IgD-negative memory B cell (primary cell): ENCODE results near the gene FAM120A. TPM values are rescaled to one million over a fixed set of nuclear protein-coding genes. Genes with fewer than 3 reads are reported as not detected.
A peak's percentile ranks its signal among the peaks of the same experiment; 100 is the strongest.
"Not testable (repeated sequence)": the region's sequence is repeated elsewhere in the genome, so short reads cannot be mapped to it uniquely, and the experiment has no call there.

Experiments
- H3K27ac Mint-ChIP-seq, 3 donors: one replicate each; pipeline ENCODE4 v1.8.0; 2020 to 2022; ENCODE audit warnings: mild to moderate bottlenecking in 3 of 3, mixed read lengths in 3 of 3, moderate library complexity in 1 of 3
- H3K27me3 Mint-ChIP-seq: one replicate; pipeline ENCODE4 v1.8.0; 2021; ENCODE audit warnings: mixed read lengths
- H3K36me3 Mint-ChIP-seq: one replicate; pipeline ENCODE4 v1.8.0; 2020; ENCODE audit warnings: mild to moderate bottlenecking, mixed read lengths
- H3K4me1 Mint-ChIP-seq, 3 donors: one replicate each; pipeline ENCODE4 v1.8.0; 2020 to 2022; ENCODE audit warnings: mixed read lengths in 3 of 3, mild to moderate bottlenecking in 1 of 3
- H3K4me3 Mint-ChIP-seq, 4 donors: one replicate each; pipeline ENCODE4 v1.8.0; 2020 to 2022; ENCODE audit warnings: mild to moderate bottlenecking in 4 of 4, mixed read lengths in 4 of 4, moderate library complexity in 3 of 4
- H3K9me3 Mint-ChIP-seq, 3 donors: one replicate each; pipeline ENCODE4 v1.8.0; 2020 to 2021; ENCODE audit warnings: mixed read lengths in 3 of 3, mild to moderate bottlenecking in 1 of 3
- polyA plus RNA-seq: library from polyadenylated mRNA; unstranded; fragments of 300-500 nt; fragmentation: Illumina TruSeq; gene quantifications from one replicate; pipeline ENCODE4 v1.2.3, GENCODE V29; 2021

FAM120A gene
- polyA plus RNA-seq, 1 donor from 2014 or later = 14.5 TPM

DNA sequence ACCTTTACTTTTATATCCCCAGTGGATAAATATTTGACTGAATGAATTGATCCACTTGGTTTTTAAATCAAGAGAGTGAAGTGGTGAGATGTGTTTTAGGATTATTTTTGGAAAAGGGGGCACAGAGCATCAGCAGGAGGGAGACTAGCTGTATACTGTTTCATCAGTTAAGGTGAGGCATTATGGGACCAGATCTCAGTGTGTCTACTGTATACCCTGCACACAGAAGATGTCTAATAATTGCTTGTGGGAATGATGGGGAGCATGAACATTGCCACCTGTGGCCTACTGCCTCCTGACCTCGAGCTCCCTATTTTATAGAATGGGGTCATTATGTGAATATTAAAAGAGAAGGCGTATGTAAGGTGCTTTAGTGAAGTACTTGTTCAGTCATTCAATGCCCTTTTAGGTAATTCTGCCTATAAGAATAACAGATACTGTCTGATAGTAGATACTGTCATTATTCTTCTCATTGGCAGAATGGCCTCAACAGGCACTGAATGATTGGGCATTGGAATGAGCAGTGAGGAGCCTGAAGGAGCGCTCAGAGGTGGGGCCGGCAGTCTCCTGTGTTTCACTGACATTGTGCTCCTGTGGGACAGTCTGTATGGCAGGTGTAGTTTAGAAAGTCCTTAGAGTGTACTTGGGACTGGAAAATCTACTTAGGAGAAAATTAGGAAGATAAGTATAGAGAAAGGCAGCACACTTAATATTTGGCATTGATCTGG is 49.2 kb downstream of the FAM120A start:
- Mint-ChIP-seq H3K4me3 (peak overlapping the region in 3 of 4 donors; percentile 6 to 81 (median 45)), H3K4me1 (peaks cover 25 to 38% (median 25%) of the 10 kb centered on the region in 3 donors), H3K36me3 (peaks cover 5% of the 10 kb centered on the region), H3K9me3 (no peaks in the 10 kb centered on the region), H3K27ac (peak overlapping the region; percentile 2 to 90 (median 85)), H3K27me3 (no peaks in the 10 kb centered on the region)

DNA sequence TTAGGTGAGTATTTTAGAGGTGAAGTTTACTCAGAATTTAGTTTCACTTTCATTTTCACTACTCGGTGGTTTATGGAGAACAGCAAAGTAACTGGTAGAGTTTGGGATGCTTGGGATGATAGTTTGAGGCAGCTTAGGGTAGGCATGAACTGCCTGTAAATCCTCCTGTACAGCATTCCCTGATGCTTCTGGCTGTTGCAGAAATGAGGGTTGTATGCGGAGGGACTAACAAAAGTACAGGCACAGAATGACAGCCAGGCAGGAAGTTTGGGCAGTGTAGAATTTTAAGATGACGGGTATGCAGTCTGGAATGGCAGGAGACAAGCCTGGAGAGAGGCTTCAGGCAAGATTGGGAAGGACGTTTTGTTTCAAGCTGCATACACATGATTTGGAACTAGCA is 49.9 kb downstream of the FAM120A start:
- H3K4me3 Mint-ChIP-seq = peak overlapping the region in 2 of 4 donors; percentile 45 to 81

DNA sequence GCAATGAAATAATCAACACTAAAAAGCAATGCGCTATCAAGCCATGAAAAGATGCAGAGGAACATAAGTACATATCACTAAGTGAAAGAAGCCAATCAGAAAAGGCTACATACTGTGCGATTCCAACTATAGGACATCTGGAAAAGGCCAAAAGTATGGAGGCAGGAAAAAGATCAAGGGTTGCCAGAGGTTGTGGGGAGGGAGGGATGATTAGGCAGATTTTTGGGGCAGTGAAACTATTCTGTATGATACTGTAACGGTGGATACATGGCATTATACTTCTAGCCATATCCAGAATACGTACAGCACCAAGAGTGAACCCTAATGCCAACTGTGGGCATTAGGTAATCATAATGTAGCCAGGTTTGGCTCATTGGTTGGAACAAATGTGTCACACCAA is 51.9 kb downstream of the FAM120A start:
- H3K36me3 Mint-ChIP-seq = peaks cover 7% of the 10 kb centered on the region
- no peak overlapping the region for H3K4me3 Mint-ChIP-seq
- peaks cover 36 to 53% (median 39%) of the 10 kb centered on the region in 3 donors for H3K4me1 Mint-ChIP-seq

More for the DNA sequence above, 49.9 kb downstream of the FAM120A start:
- H3K27ac Mint-ChIP-seq = peak overlapping the region in 2 of 3 donors; percentile 85 to 90
- no peaks in the 10 kb centered on the region for H3K27me3 Mint-ChIP-seq
- H3K36me3 Mint-ChIP-seq = peaks cover 5% of the 10 kb centered on the region
- peaks cover 29 to 41% (median 29%) of the 10 kb centered on the region in 3 donors for H3K4me1 Mint-ChIP-seq
- H3K9me3 Mint-ChIP-seq = no peaks in the 10 kb centered on the region

DNA sequence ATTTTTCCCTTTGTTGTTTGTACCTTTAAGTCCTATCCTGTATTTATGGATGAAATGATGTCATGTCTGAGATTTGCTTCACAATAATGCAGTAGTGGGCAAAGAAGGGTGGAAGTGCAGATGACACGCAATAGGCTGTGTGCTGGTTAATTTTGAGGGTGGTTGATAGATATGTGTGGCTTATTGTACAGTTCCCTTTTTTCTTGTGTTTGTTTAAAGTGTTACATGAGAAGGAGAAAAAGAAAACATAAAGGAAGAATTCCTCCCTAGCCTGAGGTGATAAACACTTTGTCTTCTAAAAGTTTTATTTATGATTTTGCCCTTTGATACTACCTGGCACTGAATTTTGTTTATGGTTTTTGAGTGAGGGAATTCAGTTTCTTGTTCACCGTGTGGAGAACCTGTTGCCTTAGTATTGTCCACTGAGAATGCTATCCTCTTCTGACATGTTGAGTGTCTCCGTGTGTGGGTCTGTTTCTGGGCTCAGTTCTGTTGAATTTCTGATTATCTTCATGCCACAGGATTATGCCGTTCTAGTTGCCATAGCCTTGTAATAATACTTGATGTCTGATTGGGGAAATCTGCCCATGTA is 54.2 kb downstream of the FAM120A start:
- Mint-ChIP-seq H3K27ac (peak overlapping the region in 2 of 3 donors; percentile 15 to 89), H3K27me3 (no peaks in the 10 kb centered on the region), H3K36me3 (peaks cover 7% of the 10 kb centered on the region), H3K4me1 (peaks cover 31 to 54% (median 36%) of the 10 kb centered on the region in 3 donors), H3K4me3 (peak overlapping the region in 2 of 4 donors; percentile 57 to 58), H3K9me3 (no peaks in the 10 kb centered on the region)

More for the DNA sequence above, 51.9 kb downstream of the FAM120A start:
- Mint-ChIP-seq H3K27ac (peak overlapping the region in 1 of 3 donors; percentile 79), H3K27me3 (no peaks in the 10 kb centered on the region), H3K9me3 (no peaks in the 10 kb centered on the region)

DNA sequence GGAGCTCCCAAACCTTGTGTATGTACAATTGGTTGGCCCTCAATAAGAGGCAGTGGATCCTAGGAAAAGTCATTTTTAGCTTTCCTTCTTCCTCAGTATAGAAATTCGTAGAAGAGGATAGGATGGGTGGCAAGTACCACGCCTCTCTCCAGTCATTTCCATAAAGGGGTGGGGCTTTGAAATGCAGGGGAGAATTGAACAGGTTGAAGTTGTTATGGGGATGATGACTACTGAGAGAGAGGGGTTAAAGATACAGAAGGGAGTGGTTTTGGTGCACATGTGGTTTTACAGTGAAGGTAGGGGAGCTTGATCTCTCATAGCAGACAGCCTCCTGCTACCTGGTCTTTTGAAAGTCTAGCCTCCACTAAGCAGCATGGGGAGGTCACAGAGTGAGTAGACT is 56.3 kb downstream of the FAM120A start:
- Mint-ChIP-seq H3K36me3 (peaks cover 6% of the 10 kb centered on the region), H3K4me3 (no peak overlapping the region), H3K9me3 (no peaks in the 10 kb centered on the region), H3K27me3 (no peaks in the 10 kb centered on the region), H3K27ac (peak overlapping the region in 1 of 3 donors; percentile 61), H3K4me1 (peaks cover 28 to 50% (median 32%) of the 10 kb centered on the region in 3 donors)

DNA sequence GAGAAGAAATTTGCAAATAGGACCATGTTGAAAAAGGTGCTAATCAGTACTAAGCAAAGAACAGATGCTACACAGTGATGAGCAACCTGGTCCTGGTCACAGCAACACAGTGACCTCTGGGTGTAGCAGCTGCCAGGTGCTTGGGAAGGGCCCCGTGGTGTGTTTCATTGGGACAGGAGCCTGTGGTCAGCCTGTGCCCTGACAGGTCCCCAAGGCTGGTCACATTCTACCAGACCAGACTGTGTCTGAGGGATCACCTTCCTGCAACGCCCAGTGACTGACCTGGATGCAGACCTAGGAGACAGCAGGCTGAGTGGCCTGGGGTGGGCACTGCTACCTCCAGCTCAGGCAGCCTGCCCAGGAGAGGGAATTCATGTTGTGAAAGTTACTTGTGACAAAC is 56.7 kb downstream of the FAM120A start:
- no peak overlapping the region for H3K4me3 Mint-ChIP-seq
- H3K4me1 Mint-ChIP-seq = peaks cover 28 to 51% (median 32%) of the 10 kb centered on the region in 3 donors
- H3K27ac Mint-ChIP-seq = peak overlapping the region in 1 of 3 donors; percentile 61
- H3K36me3 Mint-ChIP-seq = peaks cover 6% of the 10 kb centered on the region
- no peaks in the 10 kb centered on the region for H3K9me3 Mint-ChIP-seq
- no peaks in the 10 kb centered on the region for H3K27me3 Mint-ChIP-seq

DNA sequence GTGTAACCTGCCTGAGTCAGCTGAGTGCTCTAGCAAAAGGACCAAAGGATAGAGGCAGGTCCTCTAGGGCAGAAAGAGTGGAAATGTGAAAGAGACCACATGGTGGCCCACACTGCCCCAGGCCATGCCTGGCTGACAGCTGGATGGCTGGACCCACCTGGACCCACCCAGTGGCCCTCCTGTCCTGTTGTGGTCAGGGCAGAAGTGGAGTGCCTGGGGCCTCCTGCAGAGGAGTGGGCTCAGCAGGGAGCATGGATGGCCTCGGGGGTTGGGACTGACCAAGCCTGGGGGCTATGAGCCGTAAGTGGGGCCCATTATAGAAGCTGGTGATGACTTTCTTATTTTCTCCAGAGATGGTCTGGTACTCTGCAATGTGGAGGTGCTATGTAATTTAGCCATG is 57.6 kb downstream of the FAM120A start:
- no peak overlapping the region for H3K4me3 Mint-ChIP-seq
- H3K9me3 Mint-ChIP-seq = no peaks in the 10 kb centered on the region
- no peaks in the 10 kb centered on the region for H3K27me3 Mint-ChIP-seq
- H3K4me1 Mint-ChIP-seq = peaks cover 28 to 49% (median 32%) of the 10 kb centered on the region in 3 donors
- H3K27ac Mint-ChIP-seq = no peak overlapping the region
- H3K36me3 Mint-ChIP-seq = peaks cover 6% of the 10 kb centered on the region

DNA sequence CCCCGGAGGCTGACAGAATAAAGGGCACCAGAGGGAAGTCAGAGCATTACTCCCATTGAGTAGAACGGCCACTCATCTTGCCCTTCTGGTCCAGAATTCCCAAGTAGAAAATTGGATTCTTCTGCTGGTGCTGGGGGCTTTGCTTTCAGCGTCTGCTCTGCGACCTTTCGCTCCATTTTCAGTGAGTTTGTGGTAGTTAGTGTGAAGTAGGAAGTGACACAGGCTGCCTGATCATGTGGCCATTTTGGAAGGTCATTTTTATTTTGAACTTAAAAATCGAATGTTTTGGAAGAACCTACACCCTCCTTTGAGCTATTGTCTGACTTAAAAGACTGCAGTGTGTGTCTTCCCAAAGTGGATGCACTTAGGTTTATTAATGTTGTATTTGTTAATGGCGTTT is 58.6 kb downstream of the FAM120A start:
- Mint-ChIP-seq H3K4me3 (no peak overlapping the region), H3K27ac (no peak overlapping the region), H3K4me1 (peaks cover 24 to 43% (median 26%) of the 10 kb centered on the region in 3 donors), H3K9me3 (no peaks in the 10 kb centered on the region), H3K27me3 (no peaks in the 10 kb centered on the region), H3K36me3 (peaks cover 6% of the 10 kb centered on the region)

DNA sequence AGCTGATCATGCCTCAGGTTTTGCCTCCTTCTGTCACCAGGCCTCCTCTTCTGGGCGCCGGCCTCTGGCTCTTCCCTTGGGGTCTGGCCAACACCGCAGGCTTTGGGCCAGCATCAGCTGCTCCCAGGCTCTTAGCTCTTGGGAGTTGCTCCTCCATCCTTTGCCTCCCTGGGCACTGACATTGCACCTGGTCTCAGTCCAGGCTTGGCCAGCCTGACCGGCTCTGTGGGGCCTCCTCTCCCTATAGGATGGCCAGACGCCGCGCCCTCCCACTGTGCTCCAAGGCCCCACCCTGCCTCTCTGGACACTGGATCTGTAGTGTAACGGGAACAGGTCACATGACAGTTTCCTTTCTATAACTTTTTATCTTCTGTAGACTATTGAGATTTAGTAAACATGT is 59.7 kb downstream of the FAM120A start:
- not testable (repeated sequence) for H3K27ac Mint-ChIP-seq, H3K9me3 Mint-ChIP-seq, H3K4me3 Mint-ChIP-seq, H3K27me3 Mint-ChIP-seq, H3K36me3 Mint-ChIP-seq
- H3K4me1 Mint-ChIP-seq = peaks cover 15 to 33% (median 17%) of the 10 kb centered on the region in 3 donors

DNA sequence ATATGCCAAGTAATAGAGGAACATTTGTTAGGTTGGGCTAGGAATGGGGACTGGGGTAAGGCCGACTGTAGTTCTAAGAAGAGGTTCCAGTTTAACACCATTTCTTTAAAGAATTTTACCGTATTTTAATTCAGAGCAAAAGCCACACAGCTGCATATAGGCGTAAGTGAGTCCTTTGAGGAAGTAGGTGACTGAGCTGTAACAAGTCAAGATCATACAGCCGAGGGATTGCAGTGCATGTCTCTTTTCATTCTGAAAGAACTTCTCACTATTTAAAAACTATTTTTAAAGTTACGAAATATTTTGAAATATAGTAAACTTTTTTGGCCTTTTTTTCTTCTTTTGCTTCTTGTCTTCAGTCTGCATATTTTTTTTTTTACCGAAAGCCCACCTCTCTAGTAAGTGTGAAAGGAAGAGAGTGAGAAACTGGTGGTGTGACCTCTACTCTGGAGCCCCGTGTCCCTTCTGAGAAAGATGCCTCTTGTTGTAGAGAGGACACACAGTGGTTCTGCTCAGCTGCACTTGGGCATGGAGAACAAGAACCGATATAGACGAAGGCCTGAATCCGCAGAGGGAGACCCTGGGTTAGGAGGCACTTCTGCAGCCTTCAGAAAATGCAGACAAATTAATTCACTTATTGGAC is 60.8 kb downstream of the FAM120A start:
- not testable (repeated sequence) for H3K4me3 Mint-ChIP-seq, H3K27me3 Mint-ChIP-seq, H3K36me3 Mint-ChIP-seq, H3K9me3 Mint-ChIP-seq
- H3K27ac Mint-ChIP-seq = peak overlapping the region in 2 of 3 donors; percentile 11 to 83
- H3K4me1 Mint-ChIP-seq = peaks cover 10 to 29% (median 12%) of the 10 kb centered on the region in 3 donors

DNA sequence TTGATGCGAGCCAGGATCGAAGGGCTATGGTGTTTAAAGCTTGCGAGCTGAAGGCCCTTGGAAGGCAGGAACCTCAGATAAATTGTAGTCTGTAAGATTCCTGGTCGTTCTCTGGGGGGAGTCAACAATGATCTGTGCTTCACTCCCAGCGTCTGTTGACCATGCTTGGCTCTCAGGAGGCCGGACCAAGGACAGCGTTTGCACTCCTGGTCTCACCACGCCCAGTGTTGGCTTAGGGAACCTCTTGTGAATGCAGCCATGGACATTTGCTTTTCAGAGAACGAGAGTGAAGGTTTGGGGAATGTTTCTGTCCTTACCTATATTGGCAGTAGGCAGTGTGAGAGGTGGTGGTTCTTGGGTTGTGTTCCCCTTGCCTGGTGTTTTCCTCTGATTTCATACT is 62.1 kb downstream of the FAM120A start:
- Mint-ChIP-seq H3K4me3 (no peak overlapping the region), H3K9me3 (no peaks in the 10 kb centered on the region), H3K4me1 (peaks cover 5 to 22% (median 12%) of the 10 kb centered on the region in 3 donors), H3K27me3 (no peaks in the 10 kb centered on the region), H3K36me3 (peaks cover 2% of the 10 kb centered on the region), H3K27ac (no peak overlapping the region)

DNA sequence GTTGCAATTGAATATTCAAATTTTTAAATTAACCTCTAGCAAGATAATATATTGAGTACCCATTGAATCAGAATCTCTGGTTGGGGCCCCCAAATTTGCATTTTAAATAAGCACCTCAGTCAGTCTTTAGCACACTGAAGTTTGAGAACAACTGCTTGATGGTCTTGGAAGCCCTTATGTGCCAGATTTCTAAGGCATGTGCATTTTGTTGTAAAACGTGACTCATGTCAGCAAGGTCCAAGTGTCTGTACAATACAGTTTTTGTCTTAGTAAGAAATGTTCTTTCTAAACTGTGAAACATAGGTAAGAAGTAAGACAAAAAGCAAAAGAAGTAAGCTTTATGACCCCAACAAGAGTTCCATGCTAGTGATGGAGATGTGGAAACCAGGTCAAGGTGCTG is 65.8 kb downstream of the FAM120A start:
- peaks cover 3 to 13% (median 4%) of the 10 kb centered on the region in 3 donors for H3K4me1 Mint-ChIP-seq

DNA sequence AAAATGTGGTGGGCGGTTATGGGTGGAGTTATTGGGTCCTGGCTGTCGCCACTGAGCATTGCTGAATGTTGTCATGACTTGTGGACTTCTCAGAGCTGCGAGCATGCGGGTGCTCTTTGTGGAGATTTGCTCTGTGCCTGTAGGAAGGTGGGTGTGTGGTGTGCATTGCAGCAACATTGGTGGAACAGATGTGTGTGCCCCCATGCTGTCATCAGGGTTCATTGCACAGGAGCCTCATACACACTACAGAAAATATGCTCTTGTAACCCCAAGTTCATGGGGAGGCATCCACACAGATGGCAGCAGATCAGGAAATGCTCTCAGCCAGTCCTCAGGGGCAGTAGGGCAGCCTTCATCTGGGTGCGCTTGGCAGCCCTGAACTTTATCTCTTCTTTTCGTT is 69.0 kb downstream of the FAM120A start:
- Mint-ChIP-seq H3K27me3 (no peaks in the 10 kb centered on the region), H3K4me3 (no peak overlapping the region), H3K4me1 (peaks cover 3 to 5% (median 4%) of the 10 kb centered on the region in 3 donors), H3K27ac (no peak overlapping the region), H3K9me3 (no peaks in the 10 kb centered on the region), H3K36me3 (peaks cover 2% of the 10 kb centered on the region)

More for the DNA sequence above, 65.8 kb downstream of the FAM120A start:
- H3K27me3 Mint-ChIP-seq = no peaks in the 10 kb centered on the region
- no peak overlapping the region for H3K4me3 Mint-ChIP-seq
- H3K9me3 Mint-ChIP-seq = no peaks in the 10 kb centered on the region
- H3K36me3 Mint-ChIP-seq = no peaks in the 10 kb centered on the region
- H3K27ac Mint-ChIP-seq = no peak overlapping the region

DNA sequence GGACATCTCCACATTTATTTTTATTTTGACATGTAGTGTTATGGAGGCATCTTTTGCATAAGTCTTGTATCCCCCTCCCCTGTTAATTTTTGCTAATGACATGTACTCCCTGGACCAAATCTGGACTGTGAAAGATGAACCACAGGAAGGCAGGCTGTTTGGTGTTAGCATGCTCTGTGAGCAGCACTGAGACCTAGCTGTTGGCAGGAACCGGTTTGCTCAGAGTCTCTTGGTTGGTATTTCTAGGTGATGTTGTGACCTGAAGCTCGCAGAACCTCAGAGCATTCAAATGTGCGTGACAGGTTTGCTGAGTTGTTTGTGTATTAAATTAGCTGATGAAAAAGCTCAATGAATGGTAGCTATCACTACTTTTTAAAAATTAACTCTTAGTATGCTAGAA is 71.3 kb downstream of the FAM120A start:
- H3K27ac Mint-ChIP-seq = no peak overlapping the region
- H3K4me3 Mint-ChIP-seq = no peak overlapping the region
- peaks cover 2 to 3% (median 3%) of the 10 kb centered on the region in 3 donors for H3K4me1 Mint-ChIP-seq
- no peaks in the 10 kb centered on the region for H3K9me3 Mint-ChIP-seq
- H3K27me3 Mint-ChIP-seq = no peaks in the 10 kb centered on the region
- peaks cover 2% of the 10 kb centered on the region for H3K36me3 Mint-ChIP-seq

DNA sequence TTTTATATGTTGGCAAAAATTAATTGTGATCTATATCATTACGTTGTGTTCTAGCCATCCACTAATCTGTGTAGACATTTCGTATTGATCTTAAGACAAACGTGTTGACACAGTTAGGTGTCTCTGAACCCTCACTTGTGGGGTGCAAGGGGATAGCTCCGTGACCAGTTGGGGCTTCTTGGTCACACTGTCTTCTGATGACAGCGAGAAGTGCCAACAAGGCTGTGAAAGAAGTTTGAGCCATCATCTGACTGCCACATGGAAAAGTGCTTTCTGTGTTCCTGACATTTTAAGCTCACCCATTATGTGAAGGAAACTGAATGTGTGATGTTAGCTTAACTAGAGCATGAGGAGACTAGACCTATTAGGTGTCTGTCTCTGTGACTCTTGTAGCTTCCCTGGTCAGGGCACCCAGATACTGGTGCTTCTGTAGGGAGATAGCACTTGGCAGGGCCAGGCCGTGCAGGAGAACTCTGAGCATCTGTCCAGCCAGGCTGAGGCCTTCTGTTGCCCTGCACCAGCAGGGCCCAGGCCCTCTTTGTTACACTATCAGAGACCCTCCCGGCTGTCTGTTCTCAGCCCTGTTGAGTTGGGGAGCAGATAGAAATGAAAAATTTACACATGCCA is 72.1 kb downstream of the FAM120A start:
- H3K27me3 Mint-ChIP-seq = no peaks in the 10 kb centered on the region
- peaks cover 0 to 3% (median 2%) of the 10 kb centered on the region in 3 donors for H3K4me1 Mint-ChIP-seq
- no peak overlapping the region for H3K4me3 Mint-ChIP-seq
- peaks cover 2% of the 10 kb centered on the region for H3K36me3 Mint-ChIP-seq
- no peak overlapping the region for H3K27ac Mint-ChIP-seq
- no peaks in the 10 kb centered on the region for H3K9me3 Mint-ChIP-seq
